Fibroblast of lung (primary cell): ENCODE data around the gene TDRD9. TPM values are rescaled to one million over a fixed set of nuclear protein-coding genes. Genes with fewer than 3 reads are reported as not detected.

Experiments used
- DNase-seq, 2 donors: peaks; one replicate each; pipeline versions ENCODE4 v3.0.0 to v3.0.0-alpha.2; 2010; ENCODE audit warnings: low read depth in 2 of 2
- H2AFZ ChIP-seq: 2 replicates; pipeline ENCODE4 v1.5.1; 2012; ENCODE audit warnings: low read length, control low read depth, inconsistent platforms
- H3K27ac ChIP-seq: 2 replicates; pipeline ENCODE4 v1.5.1; 2011; ENCODE audit warnings: low read length, control low read depth; ENCODE audit not compliant: insufficient read depth
- H3K27me3 ChIP-seq: 2 replicates; pipeline ENCODE4 v1.5.1; 2011; ENCODE audit warnings: mild to moderate bottlenecking, low read length; ENCODE audit not compliant: control insufficient read depth, insufficient read depth
- H3K36me3 ChIP-seq: 2 replicates; pipeline ENCODE4 v1.5.1; 2011; ENCODE audit warnings: low read length; ENCODE audit not compliant: control insufficient read depth, insufficient read depth
- H3K4me1 ChIP-seq: 2 replicates; pipeline ENCODE4 v1.5.1; 2011; ENCODE audit warnings: low read length; ENCODE audit not compliant: control insufficient read depth, insufficient read depth; ENCODE audit errors: extremely low read depth
- H3K4me2 ChIP-seq: 2 replicates; pipeline ENCODE4 v1.5.1; 2011; ENCODE audit warnings: low read length, control low read depth; ENCODE audit not compliant: insufficient read depth; ENCODE audit errors: extremely low read depth
- H3K4me3 ChIP-seq, 4 experiments: fragments of 200-600 bp in 1 of 4; sonication (generic) in 1 of 4; replicated peaks in 1 of 4; 2 replicates each; pipeline ENCODE4 v1.5.1; 2011 to 2016; ENCODE audit warnings: low read length in 4 of 4, low read depth in 3 of 4, mild to moderate bottlenecking in 3 of 4, control low read depth in 2 of 4, inconsistent platforms in 1 of 4, mixed read lengths in 1 of 4; ENCODE audit not compliant: insufficient read depth in 1 of 4; ENCODE audit errors: control extremely low read depth in 1 of 4
- H3K79me2 ChIP-seq: 2 replicates; pipeline ENCODE4 v1.5.1; 2012; ENCODE audit warnings: mild to moderate bottlenecking, low read length, inconsistent platforms; ENCODE audit not compliant: control insufficient read depth, insufficient read depth
- H3K9ac ChIP-seq: 2 replicates; pipeline ENCODE4 v1.5.1; 2011; ENCODE audit warnings: mild to moderate bottlenecking, low read length, control low read depth; ENCODE audit not compliant: insufficient read depth
- H3K9me3 ChIP-seq: 2 replicates; pipeline ENCODE4 v1.5.1; 2012; ENCODE audit warnings: low read depth, low read length; ENCODE audit not compliant: control insufficient read depth, insufficient read depth
- H4K20me1 ChIP-seq: 2 replicates; pipeline ENCODE4 v1.5.1; 2011; ENCODE audit warnings: low read length; ENCODE audit not compliant: control insufficient read depth, insufficient read depth; ENCODE audit errors: extremely low read depth
- CTCF ChIP-seq, 2 donors: IDR thresholded peaks in 1 of 2; conservative IDR thresholded peaks in 1 of 2; 1 replicate in 1 of 2; 2 replicates in 1 of 2; pipeline ENCODE4 v1.5.1; 2011 to 2012; ENCODE audit warnings: low read length in 2 of 2, control low read depth in 1 of 2, inconsistent platforms in 1 of 2, low read depth in 1 of 2, mild to moderate bottlenecking in 1 of 2
- EZH2 ChIP-seq: IDR thresholded peaks from 2 replicates; pipeline ENCODE4 v1.5.1; 2012; ENCODE audit warnings: low read length, control low read depth, mild to moderate bottlenecking; ENCODE audit errors: missing control alignments
- polyA plus RNA-seq, 2 donors: library from polyadenylated mRNA; depleted of rRNA in 1 of 2; stranded (reverse) in 1 of 2; unstranded in 1 of 2; fragments of >200 nt; gene quantifications; 2 replicates each; pipeline ENCODE4 v1.2.1, GENCODE V29; 2011 to 2012; ENCODE audit warnings: missing spikeins in 1 of 2
- total RNA-seq: library from RNA; depleted of rRNA; stranded (reverse); fragments of >200 nt; gene quantifications from 2 replicates; pipeline ENCODE4 v1.2.1, GENCODE V29; 2014

The TDRD9 gene
- total and polyA plus RNA-seq, 2 donors (not counting 1 experiment from before 2014, with no cell fraction given) = 0.28 to 0.50 TPM

GRCh38 chr14:104011824-104012517 lies 83.7 kb downstream of the TDRD9 start:
- Histone ChIP-seq H3K36me3 (no peaks in the 10 kb centered on the region), H3K4me1 (no peaks in the 10 kb centered on the region), H4K20me1 (no peaks in the 10 kb centered on the region), H3K27me3 (no peaks in the 10 kb centered on the region), H3K79me2 (no peaks in the 10 kb centered on the region), H3K9me3 (no peaks in the 10 kb centered on the region), H3K4me2 (no peak overlapping the region), H3K9ac (no peak overlapping the region), H3K27ac (no peak overlapping the region), H2AFZ (no peak overlapping the region), H3K4me3 (no peak overlapping the region)
- TF ChIP-seq EZH2 (no peak), CTCF (conservative IDR thresholded peaks at IDR 0.05 in 1 of 2, IDR thresholded peaks at IDR 0.05 in 1 of 2; ENCODE audit: low read depth in 1 of 2, low read length in 2 of 2) (no peak)
- no peak for DNase-seq

GRCh38 chr14:104014764-104015163 lies 86.5 kb downstream of the TDRD9 start:
- Histone ChIP-seq H4K20me1 (no peaks in the 10 kb centered on the region), H3K4me3 (no peak overlapping the region), H2AFZ (no peak overlapping the region), H3K79me2 (no peaks in the 10 kb centered on the region), H3K4me1 (no peaks in the 10 kb centered on the region), H3K9me3 (no peaks in the 10 kb centered on the region), H3K4me2 (no peak overlapping the region), H3K36me3 (no peaks in the 10 kb centered on the region), H3K9ac (no peak overlapping the region), H3K27ac (no peak overlapping the region), H3K27me3 (no peaks in the 10 kb centered on the region)
- TF ChIP-seq EZH2 (no peak), CTCF (conservative IDR thresholded peaks at IDR 0.05 in 1 of 2, IDR thresholded peaks at IDR 0.05 in 1 of 2; ENCODE audit: low read depth in 1 of 2, low read length in 2 of 2) (no peak)
- DNase-seq = no peak

DNA sequence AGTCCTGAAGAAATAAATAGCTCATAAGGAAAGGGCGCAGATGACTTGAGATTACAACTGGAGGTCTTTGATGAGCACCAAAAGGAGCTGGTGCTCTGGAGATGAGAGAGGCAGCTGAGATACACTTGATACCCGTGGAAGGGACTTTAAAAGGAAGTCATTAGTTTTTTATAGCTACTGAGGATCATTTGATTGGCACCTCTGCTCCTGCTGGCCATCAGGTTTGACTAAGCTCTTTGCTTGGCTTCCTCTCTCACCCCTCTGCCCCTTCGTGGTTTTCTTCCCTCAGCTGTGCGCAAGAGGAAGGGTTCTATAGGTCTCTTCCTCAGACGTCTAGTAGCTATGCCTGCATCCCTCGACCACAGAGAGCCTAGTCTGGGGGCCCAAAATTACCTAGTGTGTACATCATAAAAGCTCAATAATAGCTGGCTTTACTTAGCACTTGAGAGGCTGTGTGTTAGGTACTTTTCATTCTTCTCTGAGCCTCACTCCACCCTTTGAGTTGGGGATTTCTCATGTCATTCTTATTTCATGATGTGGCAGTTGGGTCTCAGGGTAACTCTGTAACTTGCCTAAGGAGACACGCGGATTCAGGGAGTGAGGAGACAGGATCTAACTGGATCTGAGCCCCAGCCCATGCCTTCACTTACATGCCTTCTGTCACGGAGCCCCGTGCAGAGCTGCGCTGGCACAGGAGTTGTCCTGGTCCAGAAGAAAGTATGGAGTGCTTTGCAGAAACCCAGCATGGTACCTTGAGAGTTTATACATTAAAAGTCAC lies 88.8 kb downstream of the TDRD9 start:
- H3K9ac ChIP-seq = no peak overlapping the region
- no peak overlapping the region for H3K4me3 ChIP-seq
- no peaks in the 10 kb centered on the region for H3K27me3 ChIP-seq
- H2AFZ ChIP-seq = no peak overlapping the region
- no peaks in the 10 kb centered on the region for H3K9me3 ChIP-seq
- H3K27ac ChIP-seq = no peak overlapping the region
- no peaks in the 10 kb centered on the region for H3K36me3 ChIP-seq
- no peaks in the 10 kb centered on the region for H4K20me1 ChIP-seq
- TF ChIP-seq CTCF (conservative IDR thresholded peaks at IDR 0.05 in 1 of 2, IDR thresholded peaks at IDR 0.05 in 1 of 2; ENCODE audit: low read depth in 1 of 2, low read length in 2 of 2) (no peak), EZH2 (no peak)
- no peaks in the 10 kb centered on the region for H3K4me1 ChIP-seq
- H3K79me2 ChIP-seq = no peaks in the 10 kb centered on the region
- peak in 1 of 2 donors; percentile 14 for DNase-seq
- H3K4me2 ChIP-seq = no peak overlapping the region
